ENCODE measurements around the gene PRCC.

Gene PRCC

DNA sequence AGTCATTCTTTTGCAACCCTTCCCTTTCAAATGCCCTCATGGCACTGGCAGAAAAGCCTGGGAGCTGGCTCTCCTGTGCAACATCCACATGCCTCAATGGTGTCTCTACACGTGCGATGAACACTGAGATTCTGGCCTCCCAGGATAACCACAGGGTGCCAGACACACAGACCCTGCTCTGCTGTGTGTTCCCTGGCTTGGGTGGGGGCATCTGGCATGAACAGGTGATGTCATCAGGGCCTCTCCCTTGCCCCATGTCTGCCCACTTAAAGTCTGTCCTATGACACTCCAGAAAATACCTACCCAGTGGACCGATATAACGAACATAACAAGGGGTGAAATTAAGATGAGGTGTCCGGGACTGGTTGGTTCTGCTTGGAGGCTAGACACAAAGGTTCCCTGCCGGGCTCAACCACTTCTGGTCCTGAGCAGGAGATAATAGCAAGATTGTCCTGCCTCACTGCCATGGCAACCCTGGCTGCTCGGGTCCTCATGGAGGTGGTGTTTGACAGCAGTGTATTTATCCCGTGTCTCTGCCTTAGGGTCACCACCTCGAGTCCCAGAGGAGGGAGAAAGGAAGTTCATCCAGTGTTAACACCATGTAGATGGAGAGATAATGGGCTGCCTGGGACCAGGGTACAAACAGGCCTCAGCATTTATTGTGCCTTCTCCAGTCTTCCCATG is 72.2 kb downstream of the PRCC start:
- CTCF ChIA-PET: interaction anchor here (0.7 to 4.9 kb wide), 32 partner anchors 9 to 480 kb away, joined by 3 to 149 read pairs (median 5); partner anchors contain the start of genes INSRR, NTRK1 and SH2D2A
- TF ChIP-seq CTCF (IDR thresholded peaks at IDR 0.05; ENCODE audit: control extremely low read depth, extremely low read depth, low read depth, missing control alignments): no peak
- no peak for DNase-seq (ENCODE audit: extremely low spot score)
- POLR2A ChIA-PET: no interaction called here

GRCh38 chr1:156840186-156840897 is 73.0 kb downstream of the PRCC start:
- CTCF ChIA-PET: interaction anchor here (0.8 to 4.4 kb wide), 6 partner anchors 10 to 72 kb away, joined by 5 to 27 read pairs (median 8); partner anchors contain the start of genes INSRR, NTRK1, PRCC and SH2D2A
- POLR2A ChIA-PET: no interaction called here
- no peak for DNase-seq (ENCODE audit: extremely low spot score)
- no peak for TF ChIP-seq CTCF (IDR thresholded peaks at IDR 0.05; ENCODE audit: control extremely low read depth, extremely low read depth, low read depth, missing control alignments)

DNA sequence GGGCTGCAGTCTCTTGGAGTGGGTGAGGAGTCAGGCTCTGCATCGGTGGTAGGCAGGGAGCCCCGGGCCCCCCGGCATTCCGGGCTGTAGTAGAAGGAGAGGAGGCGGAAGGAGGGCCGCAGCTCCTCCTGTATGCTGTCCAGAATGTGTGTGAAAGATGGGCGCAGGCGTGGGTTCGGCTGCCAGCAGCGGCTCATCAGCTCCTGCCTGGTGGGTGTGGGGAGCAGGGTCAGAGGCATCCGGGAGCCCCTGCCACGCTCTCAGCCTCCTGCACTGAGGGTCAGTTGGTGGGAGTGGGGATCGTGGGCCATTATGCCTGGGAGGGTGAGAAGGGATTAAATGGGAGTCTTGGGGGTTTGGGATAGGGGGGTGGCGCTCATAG is 73.6 kb downstream of the PRCC start:
- ChIA-PET POLR2A (no interaction called here), CTCF (interaction anchor here (0.8 to 2.1 kb wide), 6 partner anchors 16 to 151 kb away, joined by 3 to 20 read pairs (median 5); partner anchors contain the start of genes INSRR, NTRK1, PRCC and SH2D2A)
- no peak for TF ChIP-seq CTCF (IDR thresholded peaks at IDR 0.05; ENCODE audit: control extremely low read depth, extremely low read depth, low read depth, missing control alignments)
- no peak for DNase-seq (ENCODE audit: extremely low spot score)

- TF ChIP-seq CTCF (IDR thresholded peaks at IDR 0.05; ENCODE audit: control extremely low read depth, extremely low read depth, low read depth, missing control alignments): no peak
- no peak for DNase-seq (ENCODE audit: extremely low spot score)
- POLR2A ChIA-PET: no interaction called here
- CTCF ChIA-PET: interaction anchor here (0.8 to 2.1 kb wide), 7 partner anchors 9 to 152 kb away, joined by 3 to 20 read pairs (median 5); partner anchors contain the start of genes INSRR, NTRK1, PRCC and SH2D2A
Measured at GRCh38 chr1:156841295-156841855, 74.0 kb downstream of the PRCC start.

- DNase-seq (ENCODE audit: extremely low spot score): no peak
- TF ChIP-seq CTCF (IDR thresholded peaks at IDR 0.05; ENCODE audit: control extremely low read depth, extremely low read depth, low read depth, missing control alignments): no peak
- ChIA-PET CTCF (interaction anchor here (1.4 kb wide), 1 partner anchor 16 kb away, joined by 5 read pairs; the partner anchor contains the start of gene INSRR), POLR2A (interaction anchor here (0.6 kb wide), 1 partner anchor 29 kb away, joined by 3 read pairs; no protein-coding TSS in a partner anchor)
Measured at GRCh38 chr1:156842618-156843300, 75.4 kb downstream of the PRCC start.

GRCh38 chr1:156844102-156844501 is 76.8 kb downstream of the PRCC start:
- TF ChIP-seq CTCF (IDR thresholded peaks at IDR 0.05; ENCODE audit: control extremely low read depth, extremely low read depth, low read depth, missing control alignments): no peak
- no peak for DNase-seq (ENCODE audit: extremely low spot score)
- POLR2A ChIA-PET: no interaction called here
- CTCF ChIA-PET: interaction anchor here (4.6 kb wide), 1 partner anchor 16 kb away, joined by 32 read pairs; the partner anchor contains the start of genes INSRR and NTRK1

Data from GM10248 (cell line).